H1 (cell line): ENCODE measurements around the gene TNNT3. TPM values are rescaled to one million over a fixed set of nuclear protein-coding genes. Genes with fewer than 3 reads are reported as not detected.

Source experiments
- CTCF ChIA-PET: fragments of 300-600 bp; sonication (Branson Sonifier 250); formaldehyde crosslinking; loops from one replicate; lab custom pipeline; 2021; ENCODE audit not compliant: partially characterized antibody; lab: Charles Lee
- POLR2A ChIA-PET: fragments of 300-600 bp; sonication (Branson Sonifier 250); formaldehyde crosslinking; loops from one replicate; lab custom pipeline; 2021; ENCODE audit warnings: inconsistent platforms; ENCODE audit not compliant: partially characterized antibody; lab: Charles Lee
- DNase-seq, 2 experiments: peaks; one replicate each; pipeline versions ENCODE4 v3.0.0 to v3.0.0-alpha.2; 2010 to 2022; ENCODE audit warnings: low spot score in 2 of 2, low read depth in 1 of 2, mixed read lengths in 1 of 2
- FAIRE-seq: peaks from 2 replicates; lab custom pipeline; 2011; peaks lifted over from hg19 to GRCh38; lab: Jason Lieb, UNC
- H2AFZ ChIP-seq: 2 replicates; pipeline ENCODE4 v1.8.1; 2012; ENCODE audit warnings: low read length, inconsistent platforms
- H2AK5ac ChIP-seq: 2 replicates; pipeline ENCODE4 v1.6.1; 2013; ENCODE audit warnings: low read depth, low read length
- H2BK120ac ChIP-seq: replicated peaks from 2 replicates; pipeline ENCODE3; 2013; ENCODE audit warnings: low read depth, low read length, inconsistent platforms
- H2BK12ac ChIP-seq: 2 replicates; pipeline ENCODE4 v1.6.1; 2013; ENCODE audit warnings: low read depth, low read length
- H2BK15ac ChIP-seq: 2 replicates; pipeline ENCODE4 v1.6.1; 2013; ENCODE audit warnings: low read length
- H2BK20ac ChIP-seq: 2 replicates; pipeline ENCODE4 v1.6.1; 2013; ENCODE audit warnings: low read length
- H2BK5ac ChIP-seq: 2 replicates; pipeline ENCODE4 v1.6.1; 2013; ENCODE audit warnings: low read depth, low read length
- H3K14ac ChIP-seq: 2 replicates; pipeline ENCODE4 v1.6.1; 2013; ENCODE audit warnings: inconsistent platforms; ENCODE audit not compliant: insufficient read length
- H3K18ac ChIP-seq: 2 replicates; pipeline ENCODE4 v1.6.1; 2013; ENCODE audit warnings: low read length; ENCODE audit errors: extremely low read depth
- H3K23ac ChIP-seq: 2 replicates; pipeline ENCODE4 v1.6.1; 2013; ENCODE audit warnings: inconsistent platforms; ENCODE audit not compliant: insufficient read length
- H3K23me2 ChIP-seq: 2 replicates; pipeline ENCODE4 v1.6.1; 2013; ENCODE audit warnings: low read depth, low read length
- H3K27ac ChIP-seq: 2 replicates; pipeline ENCODE4 v1.6.1; 2011; ENCODE audit warnings: low read depth, low read length, inconsistent platforms
- H3K27me3 ChIP-seq, 4 experiments: replicated peaks in 1 of 4; 1 replicate in 1 of 4; 2 replicates in 3 of 4; pipeline versions ENCODE4 v1.6.1 to v1.8.1; 2011 to 2013; ENCODE audit warnings: low read length in 3 of 4, mild to moderate bottlenecking in 3 of 4, inconsistent platforms in 2 of 4, mixed read lengths in 2 of 4, moderate library complexity in 1 of 4; ENCODE audit not compliant: control insufficient read depth in 3 of 4, insufficient read depth in 3 of 4; ENCODE audit errors: extremely low read depth in 1 of 4
- H3K36me3 ChIP-seq, 4 experiments: 2 replicates each; pipeline versions ENCODE4 v1.6.1 to v1.8.1; 2011 to 2013; ENCODE audit warnings: mild to moderate bottlenecking in 4 of 4, low read length in 3 of 4, moderate library complexity in 2 of 4, control low read depth in 1 of 4, inconsistent platforms in 1 of 4; ENCODE audit not compliant: insufficient read depth in 4 of 4, control insufficient read depth in 2 of 4
- H3K4ac ChIP-seq: replicated peaks from 2 replicates; pipeline ENCODE3; 2013; ENCODE audit warnings: low read length, low read depth, mixed read lengths, inconsistent platforms; ENCODE audit not compliant: insufficient read length
- H3K4me1 ChIP-seq, 4 experiments: replicated peaks in 1 of 4; 1 replicate in 1 of 4; 2 replicates in 3 of 4; pipeline versions ENCODE4 v1.6.1 to v1.8.1; 2011 to 2013; ENCODE audit warnings: low read length in 3 of 4, inconsistent platforms in 2 of 4, mixed read lengths in 1 of 4; ENCODE audit not compliant: insufficient read depth in 4 of 4, control insufficient read depth in 3 of 4
- H3K4me2 ChIP-seq, 2 experiments: 2 replicates each; pipeline versions ENCODE4 v1.6.1 to v1.8.1; 2011 to 2013; ENCODE audit warnings: low read depth in 2 of 2, low read length in 2 of 2, control low read depth in 1 of 2, inconsistent platforms in 1 of 2, mild to moderate bottlenecking in 1 of 2; ENCODE audit not compliant: insufficient read depth in 1 of 2
- H3K4me3 ChIP-seq, 4 experiments: fragments of 200-600, 300-600 bp in 1 of 4; sonication (generic), shearing (Covaris generic), sonication (Bioruptor Twin) in 1 of 4; 2 replicates each; pipeline versions ENCODE4 v1.5.1 to v1.8.1; 2011 to 2016; ENCODE audit warnings: low read length in 4 of 4, low read depth in 3 of 4, control low read depth in 2 of 4, inconsistent platforms in 2 of 4, mild to moderate bottlenecking in 2 of 4, mixed read lengths in 1 of 4, moderate library complexity in 1 of 4; ENCODE audit not compliant: insufficient read depth in 2 of 4; ENCODE audit errors: extremely low read depth in 1 of 4
- H3K56ac ChIP-seq: replicated peaks from 2 replicates; pipeline ENCODE3; 2013; ENCODE audit warnings: low read depth, mild to moderate bottlenecking, mixed read lengths, low read length, inconsistent platforms; ENCODE audit not compliant: insufficient read length
- H3K79me1 ChIP-seq: 2 replicates; pipeline ENCODE4 v1.6.1; 2013; ENCODE audit warnings: low read depth, low read length, control low read depth
- H3K79me2 ChIP-seq, 2 experiments: 2 replicates each; pipeline versions ENCODE4 v1.6.1 to v1.8.1; 2012 to 2013; ENCODE audit warnings: low read length in 2 of 2, mild to moderate bottlenecking in 2 of 2, inconsistent platforms in 1 of 2; ENCODE audit not compliant: insufficient read depth in 2 of 2, control insufficient read depth in 1 of 2
- H3K9ac ChIP-seq, 4 experiments: replicated peaks in 1 of 4; 1 replicate in 1 of 4; 2 replicates in 3 of 4; pipeline versions ENCODE4 v1.6.1 to v1.8.1; 2011 to 2013; ENCODE audit warnings: low read depth in 3 of 4, low read length in 3 of 4, control low read depth in 2 of 4, mild to moderate bottlenecking in 2 of 4, moderate library complexity in 2 of 4, inconsistent platforms in 1 of 4; ENCODE audit errors: extremely low read depth in 1 of 4
- H3K9me3 ChIP-seq, 2 experiments: 2 replicates each; pipeline versions ENCODE4 v1.6.1 to v1.8.1; 2012 to 2013; ENCODE audit warnings: mild to moderate bottlenecking in 2 of 2, moderate library complexity in 2 of 2, control low read depth in 1 of 2, inconsistent platforms in 1 of 2, low read depth in 1 of 2, low read length in 1 of 2, mixed read lengths in 1 of 2; ENCODE audit not compliant: insufficient read depth in 2 of 2
- H4K20me1 ChIP-seq, 2 experiments: replicated peaks in 1 of 2; 2 replicates each; pipeline versions ENCODE3 to v1.8.1; 2011 to 2013; ENCODE audit warnings: inconsistent platforms in 2 of 2, low read length in 2 of 2, mild to moderate bottlenecking in 1 of 2; ENCODE audit not compliant: insufficient read depth in 2 of 2, control insufficient read depth in 1 of 2
- H4K5ac ChIP-seq: 2 replicates; pipeline ENCODE4 v1.6.1; 2013; ENCODE audit warnings: low read length, low read depth, mixed read lengths, inconsistent platforms; ENCODE audit not compliant: insufficient read length
- H4K8ac ChIP-seq: 2 replicates; pipeline ENCODE4 v1.8.0; 2013; ENCODE audit warnings: mild to moderate bottlenecking, moderate library complexity, low read length, inconsistent platforms; ENCODE audit not compliant: insufficient read depth; ENCODE audit errors: extremely low read depth
- H4K91ac ChIP-seq: replicated peaks from 2 replicates; pipeline ENCODE3; 2013; ENCODE audit warnings: low read length, mixed read lengths, inconsistent platforms; ENCODE audit not compliant: insufficient read length
- BCL11A ChIP-seq, 2 experiments: IDR thresholded peaks; one replicate each; pipeline ENCODE4 v1.6.1; 2011; ENCODE audit warnings: low read depth in 2 of 2, low read length in 2 of 2, mild to moderate bottlenecking in 2 of 2
- BRCA1 ChIP-seq: IDR thresholded peaks from 2 replicates; pipeline ENCODE4 v1.6.1; 2012; ENCODE audit warnings: low read depth, low read length, improper control_type of control experiment
- NANOG ChIP-seq: IDR thresholded peaks from 2 replicates; pipeline ENCODE4 v1.6.1; 2011; ENCODE audit warnings: low read length, low read depth, mild to moderate bottlenecking, inconsistent platforms; ENCODE audit not compliant: insufficient read depth, poor library complexity, severe bottlenecking
- NRF1 ChIP-seq: IDR thresholded peaks from 2 replicates; pipeline ENCODE4 v1.6.1; 2011; ENCODE audit warnings: mild to moderate bottlenecking, low read depth, low read length, improper control_type of control experiment
- RBBP5 ChIP-seq: IDR thresholded peaks from 2 replicates; pipeline ENCODE4 v1.7.1; 2012; ENCODE audit warnings: low read depth, mild to moderate bottlenecking, inconsistent platforms, low read length, moderate library complexity, borderline replicate concordance
- SIX5 ChIP-seq: IDR thresholded peaks from 2 replicates; pipeline ENCODE4 v1.6.1; 2011; ENCODE audit warnings: mild to moderate bottlenecking, low read depth, low read length
- SP4 ChIP-seq: IDR thresholded peaks from 2 replicates; pipeline ENCODE4 v1.6.1; 2012; ENCODE audit warnings: low read length, inconsistent platforms
- WGBS, 2 experiments: shearing (Covaris generic) in 1 of 2; methylation state at CpG; one replicate each; pipeline versions ENCODE4 v1.1.6 to v1.1.7; 2013 to 2015; ENCODE audit warnings: low lambda C conversion rate in 2 of 2, mixed read lengths in 2 of 2, inconsistent platforms in 1 of 2, low coverage in 1 of 2, missing lambda C conversion rate in 1 of 2; ENCODE audit not compliant: insufficient replicate concordance in 2 of 2, insufficient coverage in 1 of 2, insufficient read length in 1 of 2; ENCODE audit errors: extremely low coverage in 1 of 2, missing lambda C conversion rate in 1 of 2; 5-methylcytosine and 5-hydroxymethylcytosine counted together
- polyA plus RNA-seq, 7 experiments: library from polyadenylated mRNA; depleted of rRNA in 3 of 7; stranded (reverse) in 5 of 7; unstranded in 2 of 7; fragments of >200 nt in 5 of 7; fragments of 200-250 nt in 2 of 7; gene quantifications; 1 replicate in 5 of 7; 2 replicates in 1 of 7; 4 replicates in 1 of 7; pipeline versions ENCODE4 v1.2.1 to v1.2.3, GENCODE V29; 2011 to 2013; ENCODE audit warnings: missing spikeins in 2 of 7, mixed read lengths in 2 of 7
- total RNA-seq: library from RNA; stranded (reverse); fragmentation: NEBNext Ultra II Directional; extraction: Animal tissue kit (Norgen Biotek cat#: 25700); gene quantifications from 2 replicates; pipeline ENCODE4 v1.2.1, GENCODE V29; 2021
- TF ChIP-seq, protein P1 (sequence below), 3 experiments: IDR thresholded peaks; 1 replicate in 2 of 3; 2 replicates in 1 of 3; pipeline versions ENCODE4 v1.5.1 to v1.6.1; 2011; ENCODE audit warnings: low read length in 3 of 3, mild to moderate bottlenecking in 3 of 3, inconsistent platforms in 2 of 3, low read depth in 1 of 3, moderate library complexity in 1 of 3; ENCODE audit not compliant: insufficient read depth in 1 of 3; ENCODE audit errors: control extremely low read depth in 1 of 3
- TF ChIP-seq, protein P2 (sequence below): IDR thresholded peaks from 2 replicates; pipeline ENCODE4 v1.6.1; 2012; ENCODE audit warnings: inconsistent platforms

Gene TNNT3
- total and polyA plus RNA-seq, 2 of the 8 experiments (the other 6 are each of a cell fraction or from before 2014, with no cell fraction given): not detected

DNA sequence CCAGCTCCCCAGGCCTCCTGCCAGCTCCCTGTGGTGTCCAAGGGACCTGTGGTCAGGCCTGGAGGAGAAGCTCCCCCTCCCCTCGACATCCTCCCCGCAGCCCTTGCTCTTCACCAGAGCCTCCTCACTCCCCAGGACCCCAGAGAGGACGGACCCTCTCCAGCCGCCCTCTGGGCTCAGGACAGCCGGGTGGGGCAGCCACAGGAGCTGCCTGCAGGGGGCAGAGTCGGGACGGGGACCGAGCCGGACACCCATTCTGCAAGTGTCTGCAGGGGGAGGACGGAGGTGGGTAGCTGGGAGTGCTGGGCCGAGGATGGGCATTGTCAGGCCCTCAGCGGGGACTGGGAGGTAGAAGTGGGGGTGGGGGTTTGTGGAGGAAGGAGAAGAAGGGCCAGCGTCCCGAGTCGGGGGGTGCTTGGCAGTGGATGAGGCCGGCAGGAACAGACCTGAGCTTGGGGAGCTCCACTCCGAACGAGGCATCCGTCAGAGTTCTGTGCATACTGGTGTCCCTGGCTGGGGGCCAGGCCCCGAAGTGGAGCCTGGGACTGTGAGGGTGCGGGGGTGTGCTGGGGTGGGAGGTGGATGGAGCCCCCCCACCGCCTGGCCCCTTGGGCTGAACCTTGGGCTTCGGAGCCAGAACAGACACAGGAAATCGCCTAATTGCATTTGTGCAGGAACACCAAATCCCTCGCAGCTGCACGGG is 43.0 kb upstream of the TNNT3 start:
- Histone ChIP-seq H2AFZ (no peak overlapping the region), H2BK5ac (no peak overlapping the region), H4K8ac (no peak overlapping the region), H3K36me3 (no peaks in the 10 kb centered on the region), H3K23me2 (no peaks in the 10 kb centered on the region), H3K14ac (no peak overlapping the region), H3K9me3 (no peaks in the 10 kb centered on the region), H2BK20ac (no peak overlapping the region), H4K91ac (no peak overlapping the region), H4K5ac (no peak overlapping the region), H3K9ac (no peak overlapping the region), H3K27me3 (no peaks in the 10 kb centered on the region), H3K79me2 (no peaks in the 10 kb centered on the region), H3K4me1 (no peaks in the 10 kb centered on the region; a peak in 1 of 7 replicates), H2BK15ac (no peak overlapping the region), H2AK5ac (no peak overlapping the region), H3K18ac (no peak overlapping the region; the same call in 1 of the 2 replicates), H2BK120ac (no peak overlapping the region), H3K27ac (no peak overlapping the region), H2BK12ac (no peak overlapping the region), H3K23ac (no peak overlapping the region), H3K4ac (no peak overlapping the region), H4K20me1 (no peaks in the 10 kb centered on the region), H3K56ac (no peak overlapping the region), H3K4me2 (no peak overlapping the region), H3K79me1 (no peaks in the 10 kb centered on the region), H3K4me3 (no peak overlapping the region)
- POLR2A ChIA-PET: interaction anchor here (1.0 kb wide), 1 partner anchor 275 kb away, joined by 5 read pairs; no protein-coding TSS in a partner anchor
- 62% methylated on average over 13 of the region's 26 CpGs; no CpG with 5 or more reads in 1 of the 2 experiments for WGBS, 2 experiments
- no peak for FAIRE-seq
- DNase-seq: peak; percentile 25 to 84
- CTCF ChIA-PET: interaction anchor here (0.5 to 5.5 kb wide), 64 partner anchors 10 to 579 kb away, joined by 3 to 156 read pairs (median 4); partner anchors contain the start of genes INS, LSP1, MRPL23 and PRR33
- no peak for TF ChIP-seq RBBP5
- TF ChIP-seq, protein P1, sequence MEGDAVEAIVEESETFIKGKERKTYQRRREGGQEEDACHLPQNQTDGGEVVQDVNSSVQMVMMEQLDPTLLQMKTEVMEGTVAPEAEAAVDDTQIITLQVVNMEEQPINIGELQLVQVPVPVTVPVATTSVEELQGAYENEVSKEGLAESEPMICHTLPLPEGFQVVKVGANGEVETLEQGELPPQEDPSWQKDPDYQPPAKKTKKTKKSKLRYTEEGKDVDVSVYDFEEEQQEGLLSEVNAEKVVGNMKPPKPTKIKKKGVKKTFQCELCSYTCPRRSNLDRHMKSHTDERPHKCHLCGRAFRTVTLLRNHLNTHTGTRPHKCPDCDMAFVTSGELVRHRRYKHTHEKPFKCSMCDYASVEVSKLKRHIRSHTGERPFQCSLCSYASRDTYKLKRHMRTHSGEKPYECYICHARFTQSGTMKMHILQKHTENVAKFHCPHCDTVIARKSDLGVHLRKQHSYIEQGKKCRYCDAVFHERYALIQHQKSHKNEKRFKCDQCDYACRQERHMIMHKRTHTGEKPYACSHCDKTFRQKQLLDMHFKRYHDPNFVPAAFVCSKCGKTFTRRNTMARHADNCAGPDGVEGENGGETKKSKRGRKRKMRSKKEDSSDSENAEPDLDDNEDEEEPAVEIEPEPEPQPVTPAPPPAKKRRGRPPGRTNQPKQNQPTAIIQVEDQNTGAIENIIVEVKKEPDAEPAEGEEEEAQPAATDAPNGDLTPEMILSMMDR (IDR thresholded peaks at IDR 0.05; ENCODE audit: control extremely low read depth in 1 of 3, insufficient read depth in 1 of 3, low read depth in 1 of 3, low read length in 3 of 3): peak; percentile 73 to 78 (median 75)
- TF ChIP-seq, protein P2, sequence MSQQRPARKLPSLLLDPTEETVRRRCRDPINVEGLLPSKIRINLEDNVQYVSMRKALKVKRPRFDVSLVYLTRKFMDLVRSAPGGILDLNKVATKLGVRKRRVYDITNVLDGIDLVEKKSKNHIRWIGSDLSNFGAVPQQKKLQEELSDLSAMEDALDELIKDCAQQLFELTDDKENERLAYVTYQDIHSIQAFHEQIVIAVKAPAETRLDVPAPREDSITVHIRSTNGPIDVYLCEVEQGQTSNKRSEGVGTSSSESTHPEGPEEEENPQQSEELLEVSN: no peak
- TF ChIP-seq SIX5: no peak
- TF ChIP-seq BRCA1: no peak
- TF ChIP-seq NRF1: no peak
- no peak for TF ChIP-seq BCL11A (IDR thresholded peaks at IDR 0.05; ENCODE audit: low read depth in 2 of 2, low read length in 2 of 2)
- no peak for TF ChIP-seq NANOG
- TF ChIP-seq SP4: no peak
